ENCODE data around the gene PDIA6.

PDIA6 gene

GRCh38 chr2:10760794-10761504 lies 51.6 kb downstream of the PDIA6 start:
- DNase-seq: no peak

- no peak for DNase-seq
These were observed 53.4 kb downstream of the PDIA6 start for GRCh38 chr2:10759151-10759714.

GRCh38 chr2:10757814-10758286 lies 54.7 kb downstream of the PDIA6 start:
- no peak for DNase-seq

- DNase-seq: no peak
These were observed 57.0 kb downstream of the PDIA6 start for GRCh38 chr2:10755621-10756020.

- no peak for DNase-seq
These were observed 58.7 kb downstream of the PDIA6 start for GRCh38 chr2:10753876-10754275.

- DNase-seq: no peak
These were observed 59.4 kb downstream of the PDIA6 start for GRCh38 chr2:10753156-10753555.

- no peak for DNase-seq
These were observed 60.3 kb downstream of the PDIA6 start for GRCh38 chr2:10752236-10752635.

GRCh38 chr2:10750610-10751009 lies 62.0 kb downstream of the PDIA6 start:
- no peak for DNase-seq

- no peak for DNase-seq
These were observed 69.9 kb downstream of the PDIA6 start for GRCh38 chr2:10742666-10743065.

- DNase-seq: no peak
These were observed 71.4 kb downstream of the PDIA6 start for GRCh38 chr2:10741139-10741538.

GRCh38 chr2:10740226-10740625 lies 72.4 kb downstream of the PDIA6 start:
- no peak for DNase-seq

- no peak for DNase-seq
These were observed 74.4 kb downstream of the PDIA6 start for GRCh38 chr2:10738192-10738591.

- no peak for DNase-seq
These were observed 78.6 kb downstream of the PDIA6 start for GRCh38 chr2:10733980-10734379.

GRCh38 chr2:10733566-10733925 lies 79.0 kb downstream of the PDIA6 start:
- DNase-seq: no peak
